IMR-90 (cell line): ENCODE results near the gene HOXB9. TPM values are rescaled to one million over a fixed set of nuclear protein-coding genes. Genes with fewer than 3 reads are reported as not detected.

Source experiments
- ATAC-seq: fragments of 200-7000 bp; cut with Tn5 transposase; 2 replicates; pipeline ENCODE4 v1.9.1; 2020; ENCODE audit warnings: low read depth, mild to moderate bottlenecking, moderate library complexity
- BruUV-seq: library from RNA; stranded (reverse); fragments of 400-500 nt; replicated peaks from 2 replicates; lab custom pipeline; 2021; lab: Mats Ljungman, UMichigan
- CTCF ChIA-PET: fragments of 300-600 bp; formaldehyde crosslinking; extraction: SDS; loops from one replicate; lab custom pipeline; 2021; ENCODE audit warnings: antibody characterized with exemption; lab: Yijun Ruan, JAX
- POLR2A ChIA-PET: fragments of 300-600 bp; sonication (Branson Sonifier 250); formaldehyde crosslinking; loops from one replicate; lab custom pipeline; 2022; ENCODE audit warnings: antibody characterized with exemption; ENCODE audit not compliant: unreplicated experiment; lab: Charles Lee
- DNase-seq: peaks from one replicate; pipeline ENCODE4 v3.0.0; 2013
- H2AFZ ChIP-seq: replicated peaks from 2 replicates; pipeline ENCODE3; 2013; ENCODE audit warnings: low read length, mild to moderate bottlenecking; ENCODE audit not compliant: poor library complexity
- H2AK5ac ChIP-seq: 2 replicates; pipeline ENCODE4 v1.6.1; 2013; ENCODE audit warnings: low read depth, low read length, inconsistent platforms
- H2AK9ac ChIP-seq: replicated peaks from 2 replicates; pipeline ENCODE3; 2013; ENCODE audit warnings: mild to moderate bottlenecking, low read depth, low read length, moderate library complexity; ENCODE audit not compliant: poor library complexity
- H2BK120ac ChIP-seq: 2 replicates; pipeline ENCODE4 v1.6.1; 2013; ENCODE audit warnings: low read depth, low read length, inconsistent platforms
- H2BK15ac ChIP-seq: 3 replicates; pipeline ENCODE4 v1.6.1; 2013; ENCODE audit warnings: low read depth, low read length, inconsistent platforms
- H2BK20ac ChIP-seq: 2 replicates; pipeline ENCODE4 v1.6.1; 2013; ENCODE audit warnings: low read depth, mild to moderate bottlenecking, inconsistent platforms, low read length, moderate library complexity
- H2BK5ac ChIP-seq: 2 replicates; pipeline ENCODE4 v1.6.1; 2013; ENCODE audit warnings: mild to moderate bottlenecking, low read depth, low read length, inconsistent platforms; ENCODE audit not compliant: poor library complexity, severe bottlenecking
- H3K14ac ChIP-seq: replicated peaks from 2 replicates; pipeline ENCODE4 v1.6.1; 2013; ENCODE audit warnings: low read depth, low read length, inconsistent platforms
- H3K18ac ChIP-seq: 2 replicates; pipeline ENCODE4 v1.6.1; 2013; ENCODE audit warnings: low read depth, low read length, control low read depth
- H3K23ac ChIP-seq: 2 replicates; pipeline ENCODE4 v1.6.1; 2013; ENCODE audit warnings: low read depth, low read length, inconsistent platforms
- H3K27ac ChIP-seq: 2 replicates; pipeline ENCODE4 v1.5.1; 2013; ENCODE audit warnings: mild to moderate bottlenecking, control low read depth, low read length; ENCODE audit not compliant: insufficient read depth
- H3K27me3 ChIP-seq: 2 replicates; pipeline ENCODE4 v1.6.1; 2013; ENCODE audit warnings: low read length; ENCODE audit not compliant: control insufficient read depth, insufficient read depth
- H3K36me3 ChIP-seq: 2 replicates; pipeline ENCODE4 v1.6.1; 2013; ENCODE audit warnings: low read length, mixed read lengths; ENCODE audit not compliant: control insufficient read depth, insufficient read depth
- H3K4ac ChIP-seq: 2 replicates; pipeline ENCODE4 v1.6.1; 2013; ENCODE audit warnings: low read depth, low read length, inconsistent platforms
- H3K4me1 ChIP-seq: 2 replicates; pipeline ENCODE4 v1.6.1; 2013; ENCODE audit warnings: low read length, mixed read lengths; ENCODE audit not compliant: control insufficient read depth, insufficient read depth
- H3K4me2 ChIP-seq: 2 replicates; pipeline ENCODE4 v1.6.1; 2013; ENCODE audit warnings: low read depth, mild to moderate bottlenecking, control low read depth, low read length, moderate library complexity
- H3K4me3 ChIP-seq: 2 replicates; pipeline ENCODE4 v1.5.1; 2013; ENCODE audit warnings: low read depth, mild to moderate bottlenecking, control low read depth, low read length, moderate library complexity; ENCODE audit not compliant: insufficient read depth
- H3K56ac ChIP-seq: 2 replicates; pipeline ENCODE4 v1.6.1; 2013; ENCODE audit warnings: low read length, inconsistent platforms; ENCODE audit not compliant: insufficient read depth; ENCODE audit errors: extremely low read depth
- H3K79me1 ChIP-seq, 2 experiments: 2 replicates each; pipeline ENCODE4 v1.6.1; 2013; ENCODE audit warnings: low read length in 2 of 2, inconsistent platforms in 1 of 2, low read depth in 1 of 2
- H3K9ac ChIP-seq: 2 replicates; pipeline ENCODE4 v1.6.1; 2013; ENCODE audit warnings: low read depth, low read length, control low read depth
- H3K9me1 ChIP-seq: 2 replicates; pipeline ENCODE4 v1.6.1; 2013; ENCODE audit warnings: low read length, inconsistent platforms; ENCODE audit not compliant: insufficient read depth
- H3K9me3 ChIP-seq: 2 replicates; pipeline ENCODE4 v1.6.1; 2013; ENCODE audit warnings: low read length; ENCODE audit not compliant: control insufficient read depth, insufficient read depth
- H4K20me1 ChIP-seq: 2 replicates; pipeline ENCODE4 v1.6.1; 2013; ENCODE audit warnings: low read length, inconsistent platforms; ENCODE audit not compliant: insufficient read depth
- H4K5ac ChIP-seq: 2 replicates; pipeline ENCODE4 v1.6.1; 2013; ENCODE audit warnings: mild to moderate bottlenecking, low read depth, low read length, control low read depth
- H4K8ac ChIP-seq, 2 experiments: 2 replicates each; pipeline ENCODE4 v1.6.1; 2013; ENCODE audit warnings: low read depth in 2 of 2, low read length in 2 of 2, control low read depth in 1 of 2, inconsistent platforms in 1 of 2
- H4K91ac ChIP-seq: 2 replicates; pipeline ENCODE4 v1.6.1; 2013; ENCODE audit warnings: low read depth, low read length, inconsistent platforms; ENCODE audit not compliant: insufficient read depth
- BHLHE40 ChIP-seq: fragments of 150-350 bp; IDR thresholded peaks from 2 replicates; pipeline ENCODE4 v1.6.1; 2016; ENCODE audit warnings: mild to moderate bottlenecking, low read depth, low read length
- CEBPB ChIP-seq: IDR thresholded peaks from 2 replicates; pipeline ENCODE4 v1.6.1; 2012; ENCODE audit warnings: low read depth, low read length, improper control_type of control experiment
- CHD1 ChIP-seq: IDR thresholded peaks from 2 replicates; pipeline ENCODE4 v1.6.1; 2012; ENCODE audit warnings: low read depth, low read length, improper control_type of control experiment
- FOS ChIP-seq: fragments of 150-350 bp; IDR thresholded peaks from 2 replicates; pipeline ENCODE4 v1.6.1; 2016; ENCODE audit warnings: low read depth, low read length
- MAFK ChIP-seq: IDR thresholded peaks from 2 replicates; pipeline ENCODE4 v1.6.1; 2012; ENCODE audit warnings: low read depth, low read length, improper control_type of control experiment
- MAZ ChIP-seq: IDR thresholded peaks from 2 replicates; pipeline ENCODE4 v1.6.1; 2012; ENCODE audit warnings: low read depth, mild to moderate bottlenecking, low read length, improper control_type of control experiment, moderate library complexity, borderline replicate concordance
- MXI1 ChIP-seq: IDR thresholded peaks from 2 replicates; pipeline ENCODE4 v1.6.1; 2012; ENCODE audit warnings: low read depth, mild to moderate bottlenecking, low read length, moderate library complexity, borderline replicate concordance
- NFE2L2 ChIP-seq: fragments of 150-350 bp; IDR thresholded peaks from 2 replicates; pipeline ENCODE4 v1.6.1; 2016; ENCODE audit warnings: low read depth, mild to moderate bottlenecking, low read length
- POLR2A ChIP-seq: IDR thresholded peaks from 2 replicates; pipeline ENCODE4 v1.6.1; 2012; ENCODE audit warnings: mild to moderate bottlenecking, low read depth, low read length
- RAD21 ChIP-seq: IDR thresholded peaks from 2 replicates; pipeline ENCODE4 v1.6.1; 2012; ENCODE audit warnings: low read length, improper control_type of control experiment
- RCOR1 ChIP-seq: IDR thresholded peaks from 2 replicates; pipeline ENCODE4 v1.6.1; 2012; ENCODE audit warnings: mild to moderate bottlenecking, low read length, improper control_type of control experiment; ENCODE audit not compliant: insufficient replicate concordance
- RFX5 ChIP-seq: IDR thresholded peaks from 2 replicates; pipeline ENCODE4 v1.8.0; 2012; ENCODE audit warnings: low read depth, mild to moderate bottlenecking, low read length, moderate library complexity
- SMC3 ChIP-seq: fragments of 150-350 bp; IDR thresholded peaks from 2 replicates; pipeline ENCODE4 v1.6.1; 2016; ENCODE audit warnings: low read depth, mild to moderate bottlenecking, antibody characterized with exemption, low read length, moderate library complexity
- USF2 ChIP-seq: fragments of 150-350 bp; IDR thresholded peaks from 2 replicates; pipeline ENCODE4 v1.6.1; 2017; ENCODE audit warnings: mild to moderate bottlenecking, antibody characterized with exemption, low read length, low read depth
- WGBS, 2 experiments: methylation state at CpG; one replicate each; pipeline versions ENCODE4 v1.1.5 to v1.1.7; 2013; ENCODE audit warnings: missing lambda C conversion rate in 2 of 2; ENCODE audit not compliant: insufficient read length in 1 of 2; ENCODE audit errors: extremely low coverage in 2 of 2; 5-methylcytosine and 5-hydroxymethylcytosine counted together
- dilution Hi-C: fragments of 300-500 bp; cut with HindIII; formaldehyde crosslinking; loops from one replicate; pipeline ENCODE4 v1.14.3; 2018; ENCODE audit warnings: low sequenced_read_pairs; ENCODE audit not compliant: unreplicated experiment
- in situ Hi-C: fragments of 300-500 bp; cut with MboI; formaldehyde crosslinking; loops from 3 replicates; pipeline ENCODE4 v1.14.3; 2019; ENCODE audit warnings: low sequenced_read_pairs, inconsistent platforms, mixed read lengths
- intact Hi-C: fragments of 100-400 bp; cut with micrococcal nuclease; formaldehyde crosslinking; loops from 2 replicates; pipeline ENCODE4 v1.10.0; 2022
- polyA plus RNA-seq, 3 experiments: library from polyadenylated mRNA; depleted of rRNA; stranded (reverse); fragments of >200 nt; gene quantifications; 2 replicates each; pipeline ENCODE4 v1.2.3, GENCODE V29; 2012; ENCODE audit warnings: low replicate concordance in 1 of 3
- total RNA-seq: library from RNA; depleted of rRNA; stranded (reverse); fragments of >200 nt; gene quantifications from 2 replicates; pipeline ENCODE4 v1.2.3, GENCODE V29; 2012
- TF ChIP-seq, protein P1 (sequence below): conservative IDR thresholded peaks from 2 replicates; pipeline ENCODE4 v1.5.1; 2012; ENCODE audit warnings: mild to moderate bottlenecking, low read depth, low read length, improper control_type of control experiment
- TF ChIP-seq, protein P2 (sequence below): fragments of 150-350 bp; IDR thresholded peaks from 2 replicates; pipeline ENCODE4 v1.6.1; 2016; ENCODE audit warnings: low read depth, mild to moderate bottlenecking, low read length, moderate library complexity, borderline replicate concordance

HOXB9 gene
- total and polyA plus RNA-seq, 2 of the 4 experiments (the other 2 are of a cell fraction): 0.05 TPM; not detected in 1

DNA sequence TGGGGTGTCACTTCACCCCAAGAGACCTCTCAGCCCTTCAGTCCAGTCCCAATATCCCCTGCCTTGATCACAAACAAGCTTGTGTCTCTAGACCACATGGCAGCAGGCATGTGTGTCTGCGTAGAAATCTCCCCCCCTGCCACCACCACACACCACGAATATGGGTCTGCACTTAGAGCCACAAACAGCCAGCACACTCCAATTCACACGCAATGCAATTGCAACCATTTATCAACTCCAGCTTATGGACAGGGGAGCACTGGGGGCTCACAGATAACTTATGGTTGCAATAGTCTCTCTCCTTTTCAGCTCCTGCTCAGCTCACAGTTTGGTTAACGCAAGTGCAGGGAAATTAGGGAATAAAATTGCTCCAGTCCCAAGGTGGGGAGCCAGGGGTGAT, 2.6 kb downstream of the HOXB9 start:
- H4K5ac ChIP-seq: no peak overlapping the region
- in situ Hi-C loops (loop anchor here (10.0 kb wide), 1 partner anchor 459 kb away; no protein-coding TSS in a partner anchor), dilution Hi-C loops (no loop called here), intact Hi-C loops (no loop called here)
- H4K8ac ChIP-seq: no peak overlapping the region
- H4K20me1 ChIP-seq: peaks cover 11% of the 10 kb centered on the region; the same call in 1 of the 2 replicates
- ChIA-PET POLR2A (no interaction called here), CTCF (interaction anchor here (1.0 to 1.1 kb wide), 2 partner anchors 288 to 598 kb away, joined by 3 to 4 read pairs; no protein-coding TSS in a partner anchor)
- no peak overlapping the region for H2BK120ac ChIP-seq
- no peak for ATAC-seq
- H3K36me3 ChIP-seq: no peaks in the 10 kb centered on the region
- peaks cover 98% of the 10 kb centered on the region for H3K27me3 ChIP-seq
- no peak for DNase-seq
- no peak overlapping the region for H3K27ac ChIP-seq
- H3K9me3 ChIP-seq: peaks cover 14% of the 10 kb centered on the region
- no peak overlapping the region for H3K56ac ChIP-seq
- H3K18ac ChIP-seq: no peak overlapping the region
- H4K91ac ChIP-seq: no peak overlapping the region
- H3K4me3 ChIP-seq: no peak overlapping the region
- H2BK15ac ChIP-seq: no peak overlapping the region
- TF ChIP-seq MAFK (no peak), MAZ (no peak), RCOR1 (no peak), MXI1 (no peak), USF2 (no peak), SMC3 (no peak), POLR2A (no peak), FOS (no peak), NFE2L2 (no peak), CHD1 (no peak), RFX5 (no peak), CEBPB (no peak), RAD21 (no peak), BHLHE40 (no peak)
- TF ChIP-seq, protein P1, sequence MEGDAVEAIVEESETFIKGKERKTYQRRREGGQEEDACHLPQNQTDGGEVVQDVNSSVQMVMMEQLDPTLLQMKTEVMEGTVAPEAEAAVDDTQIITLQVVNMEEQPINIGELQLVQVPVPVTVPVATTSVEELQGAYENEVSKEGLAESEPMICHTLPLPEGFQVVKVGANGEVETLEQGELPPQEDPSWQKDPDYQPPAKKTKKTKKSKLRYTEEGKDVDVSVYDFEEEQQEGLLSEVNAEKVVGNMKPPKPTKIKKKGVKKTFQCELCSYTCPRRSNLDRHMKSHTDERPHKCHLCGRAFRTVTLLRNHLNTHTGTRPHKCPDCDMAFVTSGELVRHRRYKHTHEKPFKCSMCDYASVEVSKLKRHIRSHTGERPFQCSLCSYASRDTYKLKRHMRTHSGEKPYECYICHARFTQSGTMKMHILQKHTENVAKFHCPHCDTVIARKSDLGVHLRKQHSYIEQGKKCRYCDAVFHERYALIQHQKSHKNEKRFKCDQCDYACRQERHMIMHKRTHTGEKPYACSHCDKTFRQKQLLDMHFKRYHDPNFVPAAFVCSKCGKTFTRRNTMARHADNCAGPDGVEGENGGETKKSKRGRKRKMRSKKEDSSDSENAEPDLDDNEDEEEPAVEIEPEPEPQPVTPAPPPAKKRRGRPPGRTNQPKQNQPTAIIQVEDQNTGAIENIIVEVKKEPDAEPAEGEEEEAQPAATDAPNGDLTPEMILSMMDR: no peak
- TF ChIP-seq, protein P2, sequence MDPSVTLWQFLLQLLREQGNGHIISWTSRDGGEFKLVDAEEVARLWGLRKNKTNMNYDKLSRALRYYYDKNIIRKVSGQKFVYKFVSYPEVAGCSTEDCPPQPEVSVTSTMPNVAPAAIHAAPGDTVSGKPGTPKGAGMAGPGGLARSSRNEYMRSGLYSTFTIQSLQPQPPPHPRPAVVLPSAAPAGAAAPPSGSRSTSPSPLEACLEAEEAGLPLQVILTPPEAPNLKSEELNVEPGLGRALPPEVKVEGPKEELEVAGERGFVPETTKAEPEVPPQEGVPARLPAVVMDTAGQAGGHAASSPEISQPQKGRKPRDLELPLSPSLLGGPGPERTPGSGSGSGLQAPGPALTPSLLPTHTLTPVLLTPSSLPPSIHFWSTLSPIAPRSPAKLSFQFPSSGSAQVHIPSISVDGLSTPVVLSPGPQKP: no peak
- WGBS, 2 experiments: 16% methylated on average over 2 of the region's 4 CpGs; no CpG with 5 or more reads in 1 of the 2 experiments
- no peak overlapping the region for H3K4me2 ChIP-seq
- no peak overlapping the region for H3K14ac ChIP-seq
- no peak overlapping the region for H2BK20ac ChIP-seq
- H3K79me1 ChIP-seq: no peaks in the 10 kb centered on the region
- H3K9me1 ChIP-seq: no peaks in the 10 kb centered on the region; the same call in 1 of the 2 replicates
- no peak overlapping the region for H2AK9ac ChIP-seq
- no peak overlapping the region for H2AK5ac ChIP-seq
- no peak overlapping the region for H2BK5ac ChIP-seq
- no TSS peak for BruUV-seq
- no peaks in the 10 kb centered on the region; the same call in 1 of the 2 replicates for H3K4me1 ChIP-seq
- H3K4ac ChIP-seq: no peak overlapping the region
- H3K23ac ChIP-seq: peak overlapping the region; percentile 34; the same call in 1 of the 2 replicates
- H3K9ac ChIP-seq: no peak overlapping the region
- no peak overlapping the region for H2AFZ ChIP-seq
